HUDEP-2 (cell line): ENCODE data around the gene BAZ1B.
"Not testable (repeated sequence)": the region's sequence is repeated elsewhere in the genome, so short reads cannot be mapped to it uniquely, and the experiment has no call there.

Experiments used
- DNase-seq, 76 experiments: peaks; one replicate each; lab custom pipeline; 2025; ENCODE audit not compliant: unreplicated experiment in 76 of 76; lab: John Stamatoyannopoulos, UW

Gene BAZ1B

DNA sequence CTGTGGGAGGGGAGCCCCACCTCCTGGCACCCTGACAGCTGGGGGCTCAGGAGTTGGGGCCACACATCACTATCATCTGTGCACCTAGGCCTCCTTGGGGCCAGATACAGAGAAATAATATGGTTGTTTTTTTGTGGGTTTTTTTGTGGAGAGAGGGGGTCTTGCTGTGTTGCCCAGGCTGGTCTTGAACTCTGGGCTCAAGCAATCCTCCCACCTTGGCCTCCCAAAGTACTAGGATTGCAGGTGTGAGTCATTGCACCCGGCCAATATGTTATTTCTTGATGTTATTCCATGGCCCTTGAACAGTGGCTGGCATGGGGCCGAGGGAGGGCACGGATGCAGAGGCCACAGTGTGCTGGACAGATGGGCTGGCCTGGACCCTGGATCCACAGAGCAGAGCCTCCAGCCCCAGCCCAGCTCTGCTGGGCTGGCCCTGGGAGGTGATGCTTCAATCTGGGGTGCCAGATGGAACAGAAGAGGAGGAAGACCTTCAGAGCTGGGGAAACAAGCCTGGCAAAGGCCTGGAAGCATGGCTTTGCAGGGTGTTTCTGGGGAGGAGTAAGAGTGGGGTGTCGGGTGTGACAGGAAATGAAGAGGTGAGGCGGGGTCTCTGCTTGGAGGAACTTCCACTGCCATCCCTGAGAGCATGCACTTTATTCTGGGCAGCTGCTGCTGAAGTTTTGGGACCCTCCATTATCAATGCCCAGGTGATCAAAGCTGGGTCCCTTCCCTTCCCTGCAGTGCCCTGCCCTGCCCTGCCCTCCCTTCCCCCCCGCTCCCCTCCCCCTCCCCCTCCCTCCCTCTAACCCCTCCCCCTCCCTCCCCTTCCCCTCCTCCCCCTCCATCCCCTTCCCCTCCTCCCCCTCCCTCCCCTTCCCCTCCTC is 92.2 kb downstream of the BAZ1B start:
- DNase-seq = no peak

DNA sequence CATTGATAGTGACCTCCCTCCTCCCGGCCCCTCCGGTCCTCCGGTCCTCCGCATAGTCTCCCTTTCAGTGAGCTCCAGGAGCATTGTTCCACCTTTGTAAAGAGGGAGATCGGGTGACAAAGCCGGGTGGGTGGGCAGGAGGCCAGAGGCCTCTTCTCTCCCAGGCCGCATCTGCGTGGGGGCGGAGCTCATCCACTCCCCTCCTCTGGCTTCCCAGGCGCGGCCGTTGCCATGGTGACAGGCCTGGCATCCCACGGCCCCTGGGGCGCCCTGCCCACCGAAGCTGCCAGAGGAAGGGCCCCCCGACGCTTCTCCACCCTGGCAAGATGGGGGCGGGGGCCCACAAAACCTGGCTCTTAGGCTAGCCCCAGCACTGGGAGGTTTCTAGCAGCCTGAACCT is 92.9 kb downstream of the BAZ1B start:
- no peak for DNase-seq

DNA sequence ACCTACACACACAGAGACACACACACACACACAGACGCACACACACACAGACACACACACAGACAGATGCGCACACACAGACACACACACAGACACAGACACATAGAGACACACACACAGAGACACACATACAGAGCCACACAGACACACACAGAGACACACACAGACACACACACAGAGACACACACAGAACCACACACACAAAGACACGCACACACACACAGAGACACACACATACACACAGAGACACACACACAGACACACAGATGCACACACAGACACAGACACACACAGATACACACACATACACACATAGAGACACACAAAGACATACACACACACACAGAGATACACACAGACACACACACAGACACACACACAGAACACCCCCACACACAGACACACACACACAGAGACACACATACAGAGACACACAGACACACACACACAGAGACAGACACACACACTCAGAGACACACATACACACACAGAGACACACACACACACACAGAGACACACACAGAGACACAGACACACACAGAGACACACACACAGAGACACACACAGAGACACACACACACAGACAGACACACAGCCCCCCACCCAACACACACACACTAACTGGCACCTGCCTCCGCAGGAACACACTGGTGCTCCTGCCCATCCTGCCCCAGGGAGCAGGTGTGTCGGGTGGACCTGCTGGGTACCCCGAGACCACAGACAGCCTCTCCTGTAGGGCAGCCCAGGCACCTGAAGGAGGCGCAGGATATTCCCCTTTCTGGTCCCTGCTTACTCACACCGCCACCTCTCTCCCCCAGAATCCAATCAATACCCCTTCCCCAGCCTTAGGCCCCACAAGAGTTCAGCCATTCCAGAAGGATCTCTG is 93.9 kb downstream of the BAZ1B start:
- DNase-seq = no peak

DNA sequence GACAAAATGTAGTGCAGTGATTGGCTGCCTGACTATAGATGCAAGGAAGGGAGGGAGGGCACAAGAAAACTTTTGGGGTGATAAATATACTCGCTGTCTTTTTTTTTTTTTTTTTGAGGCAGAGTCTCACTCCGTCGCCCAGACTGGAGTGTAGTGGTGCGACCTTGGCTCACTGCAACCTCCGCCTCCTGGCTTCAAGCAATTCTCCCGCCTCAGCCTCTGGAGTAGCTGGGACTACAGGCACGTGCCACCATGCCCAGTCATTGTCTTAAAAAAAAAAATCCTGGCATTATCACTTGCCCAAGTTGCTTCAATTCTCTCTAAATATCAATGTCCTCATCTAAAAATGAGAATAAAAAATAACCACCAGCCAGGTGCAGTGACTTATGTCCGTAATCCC is 96.1 kb downstream of the BAZ1B start:
- DNase-seq = no peak

DNA sequence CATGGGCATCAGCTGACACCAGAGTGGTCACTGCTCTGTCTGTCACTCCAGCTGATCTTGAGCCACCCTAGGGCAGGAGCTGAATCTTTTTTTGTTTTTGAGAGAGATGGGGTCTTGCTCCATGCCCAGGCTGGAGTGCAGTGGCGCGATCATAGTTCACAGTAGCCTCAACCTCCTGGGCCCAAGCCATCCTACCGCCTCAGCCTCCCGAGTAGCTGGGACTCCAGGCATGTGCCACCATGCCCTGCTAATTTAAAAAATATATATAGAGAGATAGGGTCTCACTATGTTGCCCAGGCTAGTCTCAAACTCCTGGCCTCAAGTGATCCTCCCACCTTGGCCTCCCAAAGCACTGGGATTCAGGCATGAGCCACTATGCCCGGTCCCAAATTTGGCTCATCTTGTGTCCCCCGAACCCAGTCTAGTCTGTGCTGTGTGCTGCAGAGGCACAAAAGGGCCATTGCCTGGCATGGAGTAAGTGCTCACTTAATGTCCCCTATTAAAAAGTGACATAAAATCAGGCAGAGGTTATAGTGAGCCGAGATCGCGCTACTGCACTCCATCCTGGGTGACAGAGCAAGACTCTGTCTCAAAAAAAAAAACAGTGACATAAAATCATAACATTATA is 96.6 kb downstream of the BAZ1B start:
- DNase-seq = no peak

DNA sequence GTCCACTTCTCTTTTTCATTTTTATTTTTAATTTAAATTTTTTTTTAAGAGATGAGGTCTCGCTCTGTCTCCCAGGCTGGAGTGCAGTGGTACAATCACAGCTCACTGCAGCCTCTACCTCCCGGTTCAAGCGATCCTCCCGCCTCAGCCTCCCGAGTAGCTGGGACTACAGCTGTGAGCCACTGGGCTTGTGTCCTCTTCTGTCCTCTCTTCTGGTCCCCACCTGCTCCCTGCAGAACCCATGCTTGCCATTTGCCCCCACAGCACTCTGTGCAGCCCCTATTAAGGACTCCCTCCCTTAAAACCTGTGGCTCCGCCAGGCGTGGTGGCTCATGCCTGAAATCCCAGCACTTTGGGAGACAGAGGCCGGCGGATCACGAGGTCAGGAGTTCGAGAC is 97.6 kb downstream of the BAZ1B start:
- no peak for DNase-seq

DNA sequence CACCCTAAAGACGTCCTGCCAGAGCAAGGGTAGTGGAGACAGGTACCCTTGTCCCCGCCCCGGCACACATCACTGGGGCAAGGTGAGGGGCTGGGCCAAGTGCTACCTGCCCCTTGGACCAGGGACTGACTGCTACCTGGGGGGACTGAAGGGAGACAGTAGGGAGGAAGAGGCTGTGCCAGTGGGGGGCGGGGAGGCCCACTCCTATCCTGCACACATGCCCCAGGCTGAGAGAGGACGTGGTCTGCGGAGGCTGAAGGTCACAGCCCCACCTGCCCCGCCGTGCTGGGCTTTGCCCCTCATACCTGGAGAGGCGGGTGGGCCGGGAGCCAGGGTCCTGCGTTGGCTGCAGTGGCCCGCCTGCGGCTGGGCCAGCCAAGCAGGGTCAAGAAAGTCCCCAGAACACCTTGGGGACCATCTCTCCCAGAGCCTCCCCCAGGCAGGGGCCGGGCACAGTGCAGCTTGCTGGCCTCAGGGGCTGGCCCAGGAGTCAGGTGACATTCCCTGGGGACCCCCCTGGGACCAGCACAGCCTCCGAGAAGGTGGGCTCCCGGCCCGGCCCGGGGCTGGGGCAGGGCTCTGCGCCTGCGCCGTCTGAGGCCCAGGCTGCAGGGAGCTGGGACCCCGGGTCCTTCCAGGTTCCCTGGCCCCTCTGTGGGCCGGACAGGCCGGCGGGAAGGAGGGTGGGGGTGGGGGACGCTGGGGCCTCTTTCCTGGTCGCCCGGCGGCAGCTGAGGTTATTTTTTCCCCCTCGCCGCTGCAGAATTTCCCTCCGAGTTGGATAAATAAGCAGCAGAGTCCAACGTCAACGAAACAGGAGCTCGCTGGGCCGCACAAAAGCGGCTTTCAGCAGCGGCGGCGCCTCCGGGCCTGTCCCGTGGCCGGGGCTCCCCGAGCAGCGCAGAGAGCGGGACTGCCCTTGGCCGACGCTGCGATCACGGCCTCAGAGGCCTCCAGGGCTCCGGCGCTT is 98.3 kb downstream of the BAZ1B start:
- no peak for DNase-seq

DNA sequence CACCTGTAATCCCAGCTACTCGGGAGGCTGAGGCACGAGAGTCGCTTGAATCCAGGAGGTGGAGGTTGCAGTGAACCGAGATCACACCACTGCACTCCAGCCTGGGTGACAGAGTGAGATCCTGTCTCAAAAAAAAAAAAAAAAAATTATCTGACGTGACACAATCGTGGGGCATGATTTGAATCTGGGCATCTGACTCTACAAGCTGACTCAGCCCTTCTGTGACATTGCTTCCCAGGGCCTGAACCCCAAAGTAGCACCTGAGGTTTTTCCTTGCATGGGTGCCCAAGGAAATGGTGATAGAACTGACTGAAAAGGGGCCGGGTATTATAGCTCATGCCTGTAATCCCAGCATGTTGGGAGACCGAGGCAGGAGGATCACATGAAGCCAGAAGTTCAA is 101.5 kb downstream of the BAZ1B start:
- not testable (repeated sequence) for DNase-seq

DNA sequence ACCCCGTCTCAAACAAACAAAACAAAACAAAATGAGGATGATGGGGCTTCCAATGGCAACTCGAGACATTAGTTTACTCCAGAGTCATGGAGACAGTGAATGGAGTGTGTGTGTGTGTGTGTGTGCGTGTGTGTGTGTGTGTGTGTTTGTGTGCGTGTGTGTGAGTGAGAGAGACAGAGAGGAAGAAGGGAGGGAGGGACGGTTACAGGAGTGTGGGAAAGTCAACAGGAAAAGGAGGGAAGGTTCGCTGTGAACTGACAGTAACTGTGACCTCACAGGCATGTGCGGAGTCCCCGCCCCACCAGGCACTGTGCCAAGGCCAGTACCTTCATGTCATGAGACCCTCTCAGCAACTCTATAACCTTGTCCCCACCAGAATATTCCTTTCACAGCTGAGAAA is 102.1 kb downstream of the BAZ1B start:
- DNase-seq = not testable (repeated sequence)

DNA sequence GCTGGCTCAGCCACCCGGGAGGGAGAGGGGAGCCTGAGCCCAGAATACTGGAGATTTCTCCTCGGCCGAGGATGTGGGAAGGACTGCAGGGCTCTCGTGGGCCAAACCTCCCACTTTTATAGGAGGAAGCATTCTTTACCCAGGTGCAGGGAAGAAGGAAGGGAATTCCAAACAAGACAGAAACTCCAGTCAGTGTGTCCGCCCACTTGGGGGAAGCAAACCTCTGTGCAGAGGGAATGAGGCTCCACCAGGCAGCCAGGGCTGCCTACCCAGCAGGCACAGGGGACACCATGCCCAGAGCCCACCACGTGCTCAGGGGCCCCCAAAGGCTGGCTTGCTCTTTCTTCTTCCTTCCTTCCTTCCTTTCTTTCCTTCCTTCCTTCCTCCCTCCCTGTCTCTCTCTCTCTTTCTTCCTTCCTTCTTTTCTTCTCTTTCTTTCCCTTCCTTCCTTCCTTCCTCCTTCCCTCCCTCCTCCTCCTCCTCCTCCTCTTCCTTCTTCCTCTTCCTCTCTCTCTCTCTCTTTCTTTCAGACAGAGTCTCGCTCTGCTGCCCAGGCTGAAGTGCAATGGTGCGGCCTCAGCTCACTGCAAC is 103.9 kb downstream of the BAZ1B start:
- no peak for DNase-seq

DNA sequence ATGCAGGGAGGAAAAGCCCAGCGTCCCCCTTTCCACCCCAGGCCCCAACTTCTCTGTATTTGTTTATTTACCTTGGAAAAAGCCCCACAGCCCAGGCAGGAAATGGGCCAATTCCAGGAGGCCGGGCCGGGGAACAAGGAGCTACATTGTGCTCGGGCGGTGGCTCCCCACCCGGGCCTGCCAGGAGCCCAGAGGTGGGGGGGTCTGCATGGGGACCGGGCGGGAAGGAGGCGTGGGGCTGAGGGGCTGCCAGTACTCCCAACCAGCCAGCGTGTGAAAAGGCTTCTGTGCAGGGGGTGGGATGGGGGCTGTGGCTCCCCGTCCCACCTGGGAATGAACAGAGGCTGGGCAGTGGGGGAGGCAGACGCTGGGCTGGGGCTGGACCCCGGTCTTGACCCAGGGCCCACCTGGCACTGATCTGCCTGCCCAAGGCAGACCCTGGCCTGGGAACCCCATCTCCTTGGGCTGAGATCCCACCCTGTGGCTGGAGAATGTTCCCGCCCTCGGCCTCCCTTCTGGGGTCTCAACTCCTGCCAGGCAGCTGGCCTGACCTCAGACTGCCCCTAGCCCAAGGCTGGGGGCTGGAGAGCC is 111.5 kb downstream of the BAZ1B start:
- DNase-seq = not testable (repeated sequence)

DNA sequence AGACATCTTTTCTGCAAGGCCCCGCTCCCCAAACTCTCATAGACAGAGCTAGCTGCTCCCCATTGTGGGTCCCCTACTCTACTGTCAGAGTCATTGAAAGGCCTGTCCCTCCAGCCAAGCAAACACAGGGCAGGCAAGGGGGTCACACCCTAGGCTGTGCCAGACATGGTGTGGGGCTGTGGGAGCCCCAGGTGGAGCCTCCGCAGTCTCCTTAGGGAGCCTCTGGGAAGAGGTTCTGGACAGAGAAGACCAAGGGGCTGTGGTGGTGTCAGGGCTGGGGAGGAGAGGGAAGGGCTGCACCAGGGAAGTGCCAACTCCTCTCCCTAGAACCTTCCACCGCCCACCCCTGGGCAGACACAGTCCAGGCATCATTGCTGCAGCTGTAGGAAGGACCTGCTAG is 117.2 kb downstream of the BAZ1B start:
- not testable (repeated sequence) for DNase-seq

DNA sequence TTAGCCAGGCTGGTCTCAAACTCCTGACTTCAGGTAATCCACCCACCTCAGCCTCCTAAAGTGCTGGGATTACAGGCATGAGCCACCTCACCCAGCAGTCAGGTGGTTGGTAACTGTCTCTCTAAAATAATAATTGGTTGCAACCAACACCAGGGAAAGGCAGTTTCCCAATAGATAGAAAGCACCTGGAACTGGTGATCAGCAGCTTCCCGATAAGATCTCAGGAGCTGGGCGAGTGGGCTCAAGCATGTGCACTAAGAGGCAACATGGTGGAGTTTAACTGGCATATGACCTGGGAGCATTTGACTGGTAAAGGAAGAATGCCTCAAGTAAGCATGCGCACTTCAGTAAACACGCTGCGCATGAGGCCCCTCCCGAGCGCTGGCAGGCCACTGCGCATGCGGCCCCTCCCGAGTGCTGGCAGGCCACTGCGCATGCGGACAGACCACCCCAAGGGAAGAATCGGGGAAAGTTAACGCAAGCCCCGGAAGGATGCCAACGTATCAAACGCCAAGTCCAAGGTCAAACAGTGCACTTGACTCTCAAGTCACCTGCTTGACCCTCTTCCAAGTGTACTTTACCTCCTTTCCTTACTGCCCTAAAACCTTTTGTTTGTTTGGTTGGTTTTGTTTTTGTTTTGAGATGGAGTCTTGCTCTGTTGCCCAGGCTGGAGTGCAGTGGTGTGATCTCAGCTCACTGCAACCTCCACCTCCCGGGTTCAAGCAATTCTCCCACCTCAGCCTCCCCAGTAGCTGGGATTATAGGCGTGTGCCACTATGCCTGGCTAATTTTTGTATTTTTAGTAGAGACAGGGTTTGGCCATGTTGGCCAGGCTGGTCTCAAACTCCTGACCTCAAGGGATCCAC is 122.7 kb downstream of the BAZ1B start:
- not testable (repeated sequence) for DNase-seq

DNA sequence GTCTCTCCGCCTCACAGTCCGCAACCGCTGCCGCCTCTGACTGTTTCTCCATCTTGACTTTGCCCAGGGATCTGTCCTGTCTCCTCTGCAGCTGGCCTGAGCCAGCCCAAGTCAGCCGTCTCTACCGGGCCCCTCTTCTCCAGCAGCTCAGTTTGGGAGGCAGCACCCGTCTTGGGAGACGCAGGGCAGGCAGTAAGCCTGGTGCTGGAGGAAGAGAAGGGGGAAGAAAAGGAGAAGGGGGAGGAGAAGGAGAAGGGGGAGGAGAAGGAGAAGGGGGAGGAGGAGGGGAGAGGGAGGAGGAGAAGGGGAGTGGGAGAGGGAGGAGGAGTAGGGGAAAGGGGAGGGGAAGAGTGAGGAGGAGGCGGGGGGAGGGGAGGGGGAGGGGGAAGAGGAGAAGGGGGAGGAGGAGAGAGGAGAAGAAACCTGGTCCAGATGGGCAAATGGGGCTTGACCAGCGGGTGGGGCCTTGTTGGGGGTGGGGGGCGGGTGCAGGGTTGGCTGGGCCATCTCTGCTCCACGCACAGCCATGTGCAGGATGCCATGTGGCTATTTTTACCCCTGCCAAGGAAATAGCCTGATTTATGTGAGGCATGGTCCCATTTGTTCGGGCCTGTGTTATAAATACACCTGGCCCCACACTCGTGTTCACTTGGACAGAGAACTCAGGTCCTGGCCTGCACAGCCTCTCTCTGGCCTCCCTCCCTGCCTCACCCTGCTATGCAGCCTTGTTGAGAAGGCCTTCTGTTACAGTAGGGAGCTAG is 124.4 kb downstream of the BAZ1B start:
- DNase-seq = no peak

DNA sequence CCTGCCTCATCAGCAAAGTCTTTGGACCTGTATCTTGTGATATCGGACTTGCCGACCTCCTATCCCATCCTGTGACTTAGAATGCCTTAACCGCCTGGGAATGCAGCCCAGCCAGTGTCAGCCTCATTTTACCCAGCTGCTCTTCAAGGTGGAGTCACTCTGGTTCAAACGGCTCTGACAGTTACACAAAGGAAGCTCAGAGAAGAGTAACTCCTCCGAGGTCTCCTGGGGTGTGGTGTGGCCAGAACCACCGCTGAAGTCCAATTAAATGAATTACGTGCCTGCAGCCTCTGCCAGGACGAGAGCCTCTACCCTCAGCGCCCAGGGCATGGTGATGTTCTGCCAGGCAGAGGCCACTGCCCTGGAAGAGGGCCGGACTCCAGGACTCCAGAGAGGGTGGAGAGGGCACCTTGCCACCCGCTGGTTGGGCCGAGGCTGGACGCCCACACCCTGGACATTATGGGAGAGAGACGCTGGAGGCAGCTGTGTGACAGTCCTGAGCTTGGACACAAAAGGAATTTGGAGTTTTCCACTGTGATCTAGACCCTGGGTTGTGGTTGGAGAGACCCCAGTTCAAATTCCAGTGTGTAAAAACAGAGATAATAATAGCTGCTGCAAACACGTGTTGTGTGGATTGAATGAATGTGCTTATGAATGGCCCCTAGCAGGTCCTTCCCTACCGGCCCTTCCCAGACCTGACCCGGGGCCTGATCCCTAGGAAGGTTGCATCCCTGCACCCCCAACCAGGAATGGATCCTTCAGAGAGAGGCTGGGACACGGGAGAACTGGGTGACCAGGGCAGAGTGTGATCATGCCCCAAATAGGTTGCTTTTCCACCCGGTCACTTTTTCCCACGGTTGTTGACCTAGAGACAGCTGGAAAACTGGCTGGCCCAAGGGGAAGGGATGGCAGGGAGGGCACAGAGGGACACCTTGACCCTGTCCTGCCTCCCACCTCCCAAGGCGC is 126.3 kb downstream of the BAZ1B start:
- DNase-seq = no peak

DNA sequence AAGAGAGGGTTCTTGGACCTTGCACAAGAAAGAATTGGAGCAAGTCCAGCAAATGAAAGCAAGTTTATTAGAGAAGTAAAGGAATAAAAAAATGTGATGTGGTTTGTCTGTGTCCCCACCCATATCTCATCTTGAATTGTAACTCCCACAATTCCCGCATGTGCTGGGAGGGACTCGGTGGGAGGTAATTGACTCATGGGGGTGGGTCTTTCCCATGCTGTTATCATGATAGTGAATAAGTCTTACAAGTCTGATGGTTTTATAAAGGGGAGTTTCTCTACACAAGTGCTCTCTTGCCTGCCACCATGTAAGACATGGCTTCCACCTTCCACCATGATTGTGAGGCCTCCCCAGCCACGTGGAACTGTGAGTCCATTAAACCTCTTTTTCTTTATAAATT is 127.7 kb downstream of the BAZ1B start:
- DNase-seq = peak in 5 of 76 experiments; percentile 2 to 31 (median 2)

DNA sequence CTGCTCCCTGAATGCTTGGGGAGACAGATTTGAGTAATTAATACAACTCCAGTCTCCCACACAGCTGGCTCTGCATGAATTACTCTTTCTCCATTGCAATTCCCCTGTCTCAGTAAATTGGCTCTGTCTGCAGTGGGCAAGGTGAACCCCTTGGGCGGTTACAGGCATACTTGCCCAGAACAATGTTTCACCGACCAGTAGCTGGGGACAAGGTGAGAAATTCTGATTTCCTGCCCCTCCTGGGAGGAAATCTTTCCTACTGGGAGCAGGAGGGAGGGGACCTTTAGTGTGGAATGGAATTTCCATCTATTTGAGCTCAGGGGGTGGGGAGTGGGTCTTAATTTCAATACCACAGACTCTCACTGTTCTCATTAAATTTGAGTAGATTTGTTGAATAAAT is 130.7 kb downstream of the BAZ1B start:
- no peak for DNase-seq
